Dermis microvascular lymphatic vessel endothelial cell (primary cell): ENCODE results near the gene PPP6R2. TPM values are rescaled to one million over a fixed set of nuclear protein-coding genes. Genes with fewer than 3 reads are reported as not detected.

ENCODE experiments used
- DNase-seq, 2 donors: peaks; one replicate each; pipeline versions ENCODE4 v3.0.0 to v3.0.0-alpha.2; 2010; ENCODE audit warnings: low read depth in 2 of 2
- total RNA-seq: library from RNA; depleted of rRNA; stranded (reverse); fragments of >200 nt; gene quantifications from 2 replicates; pipeline ENCODE4 v1.2.1, GENCODE V29; 2014

Gene PPP6R2
- total RNA-seq, 1 donor from 2014 or later, result 39.4 TPM

- no peak for DNase-seq
These were observed 37.7 kb upstream of the PPP6R2 start for GRCh38 chr22:50305393-50305922.

DNA sequence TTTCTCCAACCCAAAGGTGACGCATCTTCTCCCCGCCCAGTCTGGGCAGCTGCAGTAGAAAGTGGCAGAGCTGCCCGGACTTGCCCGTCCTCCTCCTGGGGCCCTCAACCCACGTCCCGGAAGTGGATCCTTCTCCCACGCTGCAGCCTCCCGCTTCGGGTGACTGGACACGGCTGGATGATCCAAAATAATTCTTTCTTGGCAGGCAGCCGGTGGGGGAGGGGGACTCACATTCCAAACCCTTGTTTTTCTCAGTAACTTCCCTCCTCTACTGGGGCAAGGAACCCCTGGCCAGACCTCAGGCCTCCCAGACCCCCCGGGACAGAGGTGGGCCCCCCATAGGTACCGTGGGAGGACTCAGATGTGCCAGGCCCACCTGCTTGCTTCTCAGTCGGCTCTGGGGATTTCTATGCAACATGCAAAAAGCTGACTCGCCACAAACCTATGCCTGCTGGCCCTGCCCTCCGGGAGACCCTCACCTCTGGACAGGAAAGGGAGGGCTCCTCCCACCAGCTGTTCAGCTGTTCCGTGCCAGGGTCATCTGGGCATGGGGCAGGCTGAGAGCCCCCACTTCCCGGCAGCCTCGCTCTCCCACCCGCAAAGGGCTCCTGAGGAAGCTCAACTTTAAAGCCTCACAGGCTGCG, 37.1 kb upstream of the PPP6R2 start:
- peak; percentile 54 to 90 for DNase-seq

DNA sequence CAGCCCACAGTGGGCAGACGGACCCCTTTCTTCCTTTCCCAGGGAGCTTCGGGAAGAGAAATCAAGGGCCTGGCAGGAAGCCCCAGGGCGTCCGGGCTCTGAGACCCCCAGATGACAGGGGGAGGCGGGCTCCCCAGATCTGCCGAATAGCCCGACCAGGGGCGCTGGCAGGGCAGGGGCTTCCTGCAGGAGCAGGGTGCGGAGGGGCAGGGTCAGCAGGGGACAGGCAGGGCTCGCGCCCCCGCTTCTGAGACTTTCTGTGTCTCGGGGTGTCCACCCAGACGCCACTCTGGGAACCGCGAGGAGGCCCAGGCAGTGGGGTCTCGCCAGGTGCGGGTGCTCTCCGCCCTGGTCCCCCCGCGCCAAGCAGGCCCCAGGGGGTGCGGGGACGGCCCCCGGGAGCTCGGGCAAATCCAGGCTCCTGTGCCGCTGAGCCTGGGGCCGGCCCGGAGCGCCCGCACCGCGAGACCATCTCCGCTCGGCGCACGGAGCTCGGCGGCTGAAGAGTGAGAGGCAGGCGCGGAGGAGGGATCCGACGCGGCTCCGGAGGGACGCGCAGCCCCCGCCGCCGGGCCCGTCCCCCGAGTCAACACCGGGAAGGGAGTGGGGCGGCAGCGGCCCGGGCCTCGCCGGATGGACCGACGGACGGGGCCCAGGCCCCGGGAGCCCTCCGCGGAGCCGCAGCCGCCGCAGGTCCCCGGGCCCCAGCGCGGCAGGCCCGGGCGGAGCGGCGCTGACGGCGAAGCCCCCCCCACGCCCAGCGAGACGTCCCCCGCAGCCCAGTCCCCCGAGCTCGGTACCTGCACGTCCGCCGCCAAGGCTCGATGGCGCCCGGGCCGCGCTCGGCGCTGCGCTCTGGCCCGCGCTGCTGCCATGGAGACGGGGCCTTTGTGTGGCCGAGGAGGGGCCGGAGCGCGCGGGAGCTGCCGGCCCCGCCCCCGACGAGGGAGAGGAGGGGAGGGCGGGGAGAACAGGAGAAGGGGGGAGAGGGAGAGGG, 36.1 kb upstream of the PPP6R2 start, which contains the start of gene PLXNB2:
TSS of gene PLXNB2 (minus strand) at position 894 of the 997 bp plus-strand sequence. CDS start 17,062 bp downstream, outside the sequence.
- DNase-seq, result peak; percentile 56 to 83

GRCh38 chr22:50307890-50308596, 35.1 kb upstream of the PPP6R2 start:
- no peak for DNase-seq

DNA sequence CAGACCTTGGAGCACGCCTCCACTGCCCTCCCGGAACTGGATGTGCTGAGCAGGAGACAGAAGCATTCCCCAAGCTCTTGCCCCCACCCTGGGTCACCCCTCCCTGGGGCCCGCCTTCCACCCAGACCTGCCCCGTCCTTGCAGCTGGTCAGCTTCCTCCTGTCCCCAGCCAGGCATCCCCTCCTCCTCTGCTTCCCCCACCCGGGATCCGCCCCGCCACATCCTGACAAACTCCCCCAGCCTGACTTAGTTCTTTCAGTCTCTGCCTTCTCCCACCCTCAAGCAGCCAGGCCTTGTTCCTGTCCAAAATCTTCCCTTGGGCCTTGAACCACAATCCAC, 34.6 kb upstream of the PPP6R2 start:
- peak in 1 of 2 donors; percentile 44 for DNase-seq

DNA sequence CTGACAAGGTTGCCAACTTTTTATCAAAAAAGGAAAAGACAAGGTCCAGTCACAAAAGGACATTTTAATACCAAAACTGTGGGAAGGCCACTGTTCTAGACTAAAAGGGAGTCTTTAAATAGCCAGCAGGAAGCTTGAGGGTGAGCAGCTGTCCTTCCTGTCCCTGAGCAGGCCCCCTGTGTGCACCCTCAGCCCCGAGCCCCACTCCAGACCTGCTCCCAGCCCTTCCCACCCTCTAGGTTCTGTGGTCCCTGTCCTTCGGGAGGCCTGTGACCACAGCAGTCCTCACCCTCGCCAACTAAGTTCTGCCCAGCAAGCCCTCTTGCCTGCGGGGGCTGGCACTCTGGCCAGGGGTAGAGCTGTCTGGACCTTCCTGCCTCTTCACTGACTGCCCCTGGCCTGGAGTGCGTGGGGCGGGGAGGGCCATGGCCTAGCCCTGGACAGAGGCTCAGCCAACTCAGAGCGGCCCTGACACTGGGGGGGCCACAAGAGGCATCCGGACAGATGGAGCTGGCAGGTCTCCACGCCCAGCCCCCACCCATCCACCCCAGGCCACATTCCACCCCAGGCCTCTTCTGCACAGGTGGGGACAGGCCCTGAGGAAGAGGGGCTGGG, 34.0 kb upstream of the PPP6R2 start:
- DNase-seq, result no peak

- DNase-seq, result no peak
These were observed 33.5 kb upstream of the PPP6R2 start for GRCh38 chr22:50309601-50309991.

DNA sequence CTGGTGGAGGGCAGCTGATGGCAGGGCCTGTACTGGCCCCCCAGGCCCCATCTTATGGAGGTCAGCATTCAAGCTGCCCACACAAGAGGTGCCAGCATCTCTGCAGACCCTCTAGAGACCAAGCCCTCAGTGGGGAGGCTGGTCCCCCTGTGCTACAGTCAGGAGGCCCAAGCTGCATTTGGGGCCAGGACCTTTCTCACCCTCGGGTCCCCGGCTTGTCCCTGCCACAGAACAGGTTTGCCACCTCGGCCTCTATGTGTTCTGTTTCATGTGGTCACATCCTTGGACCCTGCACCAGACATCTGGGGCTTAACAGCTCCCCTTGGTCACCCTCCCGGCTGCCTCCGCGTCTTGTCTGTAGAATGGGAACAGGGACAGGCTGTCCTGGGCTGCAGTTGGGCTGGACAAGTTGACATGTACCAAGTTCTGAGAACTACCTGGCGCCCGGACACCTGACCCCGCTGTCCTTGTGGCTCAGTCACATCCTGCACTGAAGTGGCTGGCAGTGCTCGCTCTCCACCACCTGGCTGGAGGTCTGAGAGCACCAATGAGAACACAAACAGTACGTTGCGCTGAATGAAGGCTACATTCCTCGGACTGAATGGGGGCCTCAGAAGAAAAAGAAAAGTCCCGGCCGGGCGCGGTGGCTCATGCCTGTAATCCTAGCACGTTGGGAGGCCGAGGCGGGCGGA, 33.0 kb upstream of the PPP6R2 start:
- no peak for DNase-seq

- DNase-seq, result no peak
These were observed 32.1 kb upstream of the PPP6R2 start for GRCh38 chr22:50310949-50311444.

- DNase-seq, result no peak
These were observed 31.3 kb upstream of the PPP6R2 start for GRCh38 chr22:50311606-50312351.

DNA sequence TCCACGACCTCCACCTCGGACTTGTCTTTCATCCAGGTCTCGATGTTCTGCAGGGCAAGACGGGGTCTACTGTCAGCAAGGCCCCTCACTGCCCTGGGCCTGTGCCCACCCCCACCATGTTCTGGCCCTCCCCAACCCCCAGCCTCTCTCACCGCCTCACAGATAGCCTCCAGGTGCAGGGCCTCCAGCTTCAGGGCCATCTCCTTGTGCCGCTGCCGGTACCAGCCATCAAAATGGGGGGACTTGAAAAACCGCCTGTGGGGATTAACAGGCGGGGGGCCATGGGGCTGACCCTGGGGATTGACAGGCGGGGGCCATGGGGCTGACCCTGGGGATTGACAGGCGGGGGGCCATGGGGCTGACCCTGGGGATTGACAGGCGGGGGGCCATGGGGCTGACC, 30.8 kb upstream of the PPP6R2 start:
- DNase-seq, result no peak

GRCh38 chr22:50313021-50313420, 30.1 kb upstream of the PPP6R2 start:
- no peak for DNase-seq

DNA sequence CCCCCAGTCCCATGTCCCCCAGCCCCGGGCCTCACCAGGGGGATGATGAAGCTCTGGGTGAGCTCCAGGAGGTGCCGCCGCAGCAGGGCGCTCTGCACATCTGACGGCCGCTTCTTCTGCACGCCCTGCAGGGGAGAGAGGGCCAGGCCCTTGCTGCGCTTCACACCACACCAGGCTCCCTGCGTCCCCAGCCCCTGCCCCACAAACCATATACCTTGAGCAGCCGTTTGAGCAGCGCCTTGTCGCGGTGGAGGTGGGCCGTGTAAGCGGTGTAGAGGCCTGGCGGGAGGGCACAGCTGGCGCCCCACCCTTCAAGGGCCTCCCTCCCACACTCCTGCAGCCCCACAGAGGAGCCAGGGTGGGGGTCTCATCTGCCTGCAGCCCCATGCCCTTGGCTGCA, 29.5 kb upstream of the PPP6R2 start:
- DNase-seq, result no peak

GRCh38 chr22:50314081-50314454, 29.1 kb upstream of the PPP6R2 start:
- DNase-seq, result no peak

DNA sequence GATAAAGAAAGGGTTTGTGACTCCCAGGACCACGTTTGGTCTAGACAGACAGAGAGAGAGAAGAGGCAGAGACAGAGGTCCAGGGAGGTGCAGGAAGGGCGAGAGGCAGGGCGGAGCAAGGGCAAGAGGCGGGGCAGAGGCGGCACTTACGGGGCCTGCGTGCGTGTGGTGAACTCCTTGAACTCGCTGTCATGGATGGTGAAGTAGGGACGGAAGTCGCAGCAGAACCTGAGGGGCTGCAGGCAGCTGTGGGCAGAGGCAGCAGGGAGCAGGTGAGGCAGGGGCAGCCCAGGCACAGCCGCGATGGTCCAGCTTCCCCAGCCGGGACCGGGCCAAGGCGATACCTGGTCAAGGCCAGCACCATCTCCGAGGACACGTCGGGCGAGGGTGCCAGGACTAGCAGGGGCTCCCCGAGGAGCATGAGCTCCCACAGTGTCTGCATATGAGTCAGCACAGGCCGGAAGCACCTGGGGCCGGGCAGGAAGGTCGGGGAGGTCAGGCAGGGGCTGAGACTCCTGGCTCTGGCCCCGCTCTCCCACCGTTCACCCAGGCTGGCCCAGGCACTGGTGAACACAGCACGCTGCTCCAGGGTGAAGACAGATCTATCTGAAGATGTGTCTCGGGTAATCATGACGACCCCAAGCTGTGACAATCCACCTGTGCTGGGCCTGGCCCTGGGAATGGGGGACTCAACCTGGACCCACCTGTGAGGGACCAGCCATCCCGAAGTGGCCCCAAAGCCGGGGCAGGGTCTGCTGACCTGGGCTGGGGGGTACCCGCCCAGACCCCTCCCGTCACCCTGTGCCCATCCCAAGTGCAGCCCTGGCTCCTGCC, 28.5 kb upstream of the PPP6R2 start:
- DNase-seq, result peak in 1 of 2 donors; percentile 58

- no peak for DNase-seq
These were observed 27.6 kb upstream of the PPP6R2 start for GRCh38 chr22:50315289-50316113.

GRCh38 chr22:50316114-50317065, 26.7 kb upstream of the PPP6R2 start:
- no peak for DNase-seq
